MV-4-11 (cell line): ENCODE results near the gene MYO1B.

Experiments
- DNase-seq: peaks from one replicate; lab custom pipeline; 2025; lab: John Stamatoyannopoulos, UW

The MYO1B gene

DNA sequence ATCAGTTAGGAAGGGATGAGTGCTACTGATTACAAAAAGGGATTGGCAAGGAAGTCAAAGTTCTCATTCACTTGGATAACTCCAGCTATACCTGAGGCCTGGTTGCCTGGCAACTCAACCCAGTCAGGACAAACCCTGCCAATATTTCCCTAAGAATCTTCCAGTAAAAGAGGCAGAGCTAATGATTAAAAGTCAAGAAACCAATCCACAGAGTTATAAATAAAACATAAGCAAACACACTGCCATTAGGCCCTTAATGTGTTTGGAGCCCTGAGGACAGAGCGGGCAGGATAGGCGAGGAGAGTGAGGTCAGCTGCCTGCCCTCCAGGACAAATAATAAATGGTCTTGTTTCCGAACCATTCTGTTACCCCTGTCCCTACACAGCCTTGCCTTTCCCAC, 217.2 kb downstream of the MYO1B start:
- DNase-seq = no peak

DNA sequence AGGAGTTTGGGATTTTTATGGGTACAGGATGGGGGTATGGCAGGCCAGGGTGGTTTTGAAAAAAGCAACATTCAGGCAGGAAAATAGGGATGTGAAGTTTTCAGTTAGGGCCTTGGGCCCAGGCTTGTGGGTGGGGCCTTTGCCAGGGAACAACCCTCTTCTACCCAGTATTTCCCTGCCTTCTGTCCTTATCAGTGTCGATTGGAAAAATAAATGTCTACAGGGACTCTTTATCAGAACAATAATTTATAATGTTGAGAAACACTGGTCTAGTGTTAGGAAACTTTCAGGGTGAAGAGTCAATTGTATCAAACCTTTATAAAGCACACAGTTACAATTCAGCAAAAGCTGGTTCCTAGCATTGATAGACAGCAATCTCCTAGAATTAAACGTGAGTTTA, 218.6 kb downstream of the MYO1B start:
- no peak for DNase-seq

DNA sequence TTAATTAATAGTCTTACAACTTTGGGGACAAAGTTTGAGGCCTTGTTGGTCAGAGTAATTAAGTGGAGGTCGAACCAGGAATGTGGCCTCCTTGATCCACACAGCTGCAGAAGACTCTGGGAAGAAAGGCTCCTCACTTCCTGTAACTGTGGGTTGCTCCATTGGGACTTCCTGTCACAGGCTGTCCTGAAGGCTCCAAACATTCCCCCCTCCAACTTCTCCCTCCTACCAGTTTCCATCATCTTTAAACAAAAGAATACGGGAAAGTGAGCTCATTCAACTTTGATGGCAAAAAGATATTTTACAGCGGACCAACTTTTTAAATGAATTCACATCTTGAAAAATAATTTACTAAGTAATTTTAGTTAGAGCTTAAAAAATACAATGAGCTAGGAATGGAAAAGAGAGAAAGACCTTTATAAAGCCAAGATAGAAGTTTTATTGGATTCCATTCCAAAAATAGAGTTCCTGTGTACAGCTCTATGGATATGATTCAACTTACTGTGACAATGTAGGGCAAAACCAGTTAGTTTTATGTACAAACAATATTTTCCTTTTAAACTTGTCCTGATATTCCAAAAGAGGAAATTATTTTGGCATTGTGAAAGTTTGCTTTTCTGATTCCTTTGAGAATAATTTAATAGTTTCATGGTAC, 220.7 kb downstream of the MYO1B start:
- no peak for DNase-seq

DNA sequence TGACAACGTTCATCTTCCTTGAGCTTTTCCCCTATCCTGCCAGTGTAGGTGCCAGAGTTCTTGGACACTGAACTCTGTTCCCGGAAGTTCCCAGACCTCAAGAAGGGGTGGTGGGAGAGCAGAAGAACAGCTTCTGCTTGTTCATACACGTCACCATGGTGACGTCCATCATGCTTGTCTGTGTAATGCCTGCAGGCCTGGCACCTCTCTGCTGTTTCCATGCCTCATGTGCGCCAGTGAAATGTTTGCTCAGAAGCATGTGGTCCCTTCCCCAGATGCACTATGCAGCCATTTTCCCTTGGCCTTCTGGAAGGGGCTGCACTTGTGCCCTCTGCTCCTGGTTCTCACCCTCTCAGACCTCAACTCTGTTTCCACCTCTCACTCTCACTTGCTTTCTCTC, 221.9 kb downstream of the MYO1B start:
- DNase-seq = no peak

DNA sequence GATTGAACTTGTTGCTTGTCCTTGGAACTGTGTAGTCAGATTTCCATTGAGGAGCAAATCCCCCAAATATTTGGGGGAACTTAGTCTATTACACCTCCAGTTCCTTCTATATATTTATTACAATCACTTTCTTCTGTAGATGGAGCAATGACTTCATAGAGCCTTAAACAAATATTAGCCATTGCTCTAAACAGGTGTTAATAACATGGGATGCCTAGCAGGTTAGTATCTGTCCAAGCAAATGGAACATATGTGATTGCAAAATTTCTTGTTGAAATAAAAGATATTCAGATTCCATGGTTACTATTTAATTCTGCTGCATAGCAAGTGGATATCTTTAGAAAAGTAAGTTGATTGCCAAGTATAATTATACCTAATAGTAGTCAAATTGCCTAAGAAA, 225.1 kb downstream of the MYO1B start:
- DNase-seq = no peak

DNA sequence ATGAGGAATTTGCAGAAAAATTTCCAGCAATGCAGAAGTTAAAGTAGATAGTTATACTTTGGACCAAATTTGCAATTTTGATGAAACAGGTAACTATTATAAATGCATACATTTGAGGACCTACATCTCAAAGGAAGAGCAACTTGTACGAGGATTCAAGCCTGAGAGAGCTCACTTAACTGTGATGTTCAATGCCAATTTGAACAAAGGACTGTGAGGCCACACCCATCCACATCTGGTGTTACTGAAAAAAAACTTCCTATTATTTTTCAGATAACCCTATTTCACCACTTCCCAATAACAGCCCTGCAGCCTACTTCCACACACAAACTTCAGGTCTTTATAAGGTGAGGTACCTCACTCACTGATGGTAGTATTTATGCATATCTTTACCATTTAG, 229.3 kb downstream of the MYO1B start:
- no peak for DNase-seq
